B cell (primary cell): ENCODE results near the gene RIBC2.

ENCODE experiments used
- EZH2 ChIP-seq: IDR thresholded peaks from 2 replicates; pipeline ENCODE4 v1.6.1; 2012; ENCODE audit warnings: borderline replicate concordance, low read depth, mild to moderate bottlenecking, moderate library complexity, low read length; ENCODE audit not compliant: insufficient read depth, poor library complexity, severe bottlenecking
- TF ChIP-seq, protein P1 (sequence below): fragments of 200-600 bp; IDR thresholded peaks from one replicate; pipeline ENCODE4 v1.8.0; 2022; ENCODE audit warnings: antibody characterized with exemption, mild to moderate bottlenecking

DNA sequence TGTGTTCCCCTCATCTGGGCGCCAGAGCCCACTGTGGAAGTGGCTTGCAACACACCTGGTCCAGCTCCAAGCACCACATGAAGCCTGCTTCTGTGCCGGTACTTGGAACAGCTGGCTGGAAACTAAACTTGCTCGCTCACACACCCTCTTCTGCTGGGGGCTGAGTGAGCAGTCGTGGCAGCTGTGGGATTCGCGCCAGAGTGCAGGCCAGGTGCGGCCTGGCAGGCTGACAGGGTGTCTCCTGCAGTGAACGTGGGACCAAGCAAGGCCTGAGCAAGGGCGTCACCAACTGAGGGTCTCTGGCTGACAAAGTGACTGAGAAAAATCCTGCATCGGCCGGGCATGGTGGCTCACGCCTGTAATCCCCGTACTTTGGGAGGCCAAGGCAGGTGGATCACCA is 15.3 kb upstream of the RIBC2 start:
- TF ChIP-seq, protein P1, sequence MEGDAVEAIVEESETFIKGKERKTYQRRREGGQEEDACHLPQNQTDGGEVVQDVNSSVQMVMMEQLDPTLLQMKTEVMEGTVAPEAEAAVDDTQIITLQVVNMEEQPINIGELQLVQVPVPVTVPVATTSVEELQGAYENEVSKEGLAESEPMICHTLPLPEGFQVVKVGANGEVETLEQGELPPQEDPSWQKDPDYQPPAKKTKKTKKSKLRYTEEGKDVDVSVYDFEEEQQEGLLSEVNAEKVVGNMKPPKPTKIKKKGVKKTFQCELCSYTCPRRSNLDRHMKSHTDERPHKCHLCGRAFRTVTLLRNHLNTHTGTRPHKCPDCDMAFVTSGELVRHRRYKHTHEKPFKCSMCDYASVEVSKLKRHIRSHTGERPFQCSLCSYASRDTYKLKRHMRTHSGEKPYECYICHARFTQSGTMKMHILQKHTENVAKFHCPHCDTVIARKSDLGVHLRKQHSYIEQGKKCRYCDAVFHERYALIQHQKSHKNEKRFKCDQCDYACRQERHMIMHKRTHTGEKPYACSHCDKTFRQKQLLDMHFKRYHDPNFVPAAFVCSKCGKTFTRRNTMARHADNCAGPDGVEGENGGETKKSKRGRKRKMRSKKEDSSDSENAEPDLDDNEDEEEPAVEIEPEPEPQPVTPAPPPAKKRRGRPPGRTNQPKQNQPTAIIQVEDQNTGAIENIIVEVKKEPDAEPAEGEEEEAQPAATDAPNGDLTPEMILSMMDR = no peak
- TF ChIP-seq EZH2 = no peak
